ENCODE measurements around the gene SH2B3. TPM values are rescaled to one million over a fixed set of nuclear protein-coding genes. Genes with fewer than 3 reads are reported as not detected.

The SH2B3 gene
- total RNA-seq, 1 donor from 2014 or later: 116 TPM

GRCh38 chr12:111443086-111443485 is 37.4 kb downstream of the SH2B3 start:
- no peak for DNase-seq (ENCODE audit: low read depth)

GRCh38 chr12:111443586-111443985 is 37.9 kb downstream of the SH2B3 start:
- DNase-seq (ENCODE audit: low read depth): peak; percentile 71

GRCh38 chr12:111444314-111444924 is 38.7 kb downstream of the SH2B3 start:
- DNase-seq (ENCODE audit: low read depth): peak; percentile 99

- peak; percentile 95 for DNase-seq (ENCODE audit: low read depth)
Observed at GRCh38 chr12:111444925-111445725, 39.4 kb downstream of the SH2B3 start.

- DNase-seq (ENCODE audit: low read depth): peak; percentile 97
Observed at GRCh38 chr12:111445726-111446581, 40.2 kb downstream of the SH2B3 start.

GRCh38 chr12:111446631-111447570 is 41.2 kb downstream of the SH2B3 start:
- no peak for DNase-seq (ENCODE audit: low read depth)

GRCh38 chr12:111447571-111448265 is 42.0 kb downstream of the SH2B3 start:
- DNase-seq (ENCODE audit: low read depth): no peak

GRCh38 chr12:111448266-111448830 is 42.6 kb downstream of the SH2B3 start:
- DNase-seq (ENCODE audit: low read depth): no peak

- DNase-seq (ENCODE audit: low read depth): no peak
Observed at GRCh38 chr12:111448846-111449790, 43.4 kb downstream of the SH2B3 start.

- DNase-seq (ENCODE audit: low read depth): no peak
Observed at GRCh38 chr12:111450676-111451075, 45.0 kb downstream of the SH2B3 start.

GRCh38 chr12:111451232-111451631 is 45.5 kb downstream of the SH2B3 start:
- DNase-seq (ENCODE audit: low read depth): no peak

GRCh38 chr12:111451649-111452129 is 46.0 kb downstream of the SH2B3 start:
- DNase-seq (ENCODE audit: low read depth): peak; percentile 71

GRCh38 chr12:111453071-111453989 is 47.6 kb downstream of the SH2B3 start:
- DNase-seq (ENCODE audit: low read depth): no peak

- no peak for DNase-seq (ENCODE audit: low read depth)
Observed at GRCh38 chr12:111454311-111454710, 48.6 kb downstream of the SH2B3 start.

- DNase-seq (ENCODE audit: low read depth): no peak
Observed at GRCh38 chr12:111454716-111455447, 49.2 kb downstream of the SH2B3 start.
